Panc1 (cell line): ENCODE measurements around the gene GLTP. TPM values are rescaled to one million over a fixed set of nuclear protein-coding genes. Genes with fewer than 3 reads are reported as not detected.

Source experiments
- ATAC-seq: fragments of 200-7000 bp; cut with Tn5 transposase; 2 replicates; pipeline ENCODE4 v1.9.1; 2020; ENCODE audit warnings: mild to moderate bottlenecking, moderate library complexity
- BruUV-seq: library from RNA; stranded (reverse); fragments of 400-500 nt; replicated peaks from 2 replicates; lab custom pipeline; 2021; lab: Mats Ljungman, UMichigan
- CTCF ChIA-PET: fragments of 300-600 bp; sonication (Branson Sonifier 250); formaldehyde crosslinking; loops from one replicate; lab custom pipeline; 2022; ENCODE audit warnings: antibody characterized with exemption; lab: Charles Lee
- POLR2A ChIA-PET: fragments of 300-600 bp; sonication (Branson Sonifier 250); formaldehyde crosslinking; loops from one replicate; lab custom pipeline; 2022; ENCODE audit warnings: antibody characterized with exemption; lab: Charles Lee
- DNase-seq: peaks from one replicate; pipeline ENCODE4 v3.0.0-alpha.2; 2010; ENCODE audit warnings: low read depth, low spot score
- H3K27ac ChIP-seq: 2 replicates; pipeline ENCODE4 v1.5.1; 2011; ENCODE audit warnings: mild to moderate bottlenecking, low read length, inconsistent platforms
- H3K27me3 ChIP-seq: fragments of 200-500 bp; sonication (Bioruptor generic); 2 replicates; pipeline ENCODE4 v1.6.0; 2014; ENCODE audit warnings: low read length, inconsistent platforms; ENCODE audit not compliant: control insufficient read depth, insufficient read depth
- H3K36me3 ChIP-seq: fragments of 200-500 bp; sonication (Bioruptor generic); 2 replicates; pipeline ENCODE4 v1.5.1; 2014; ENCODE audit warnings: inconsistent platforms, mild to moderate bottlenecking, low read length, moderate library complexity; ENCODE audit not compliant: control insufficient read depth, insufficient read depth
- H3K4me1 ChIP-seq: 2 replicates; pipeline ENCODE4 v1.5.1; 2011; ENCODE audit warnings: inconsistent platforms, mild to moderate bottlenecking, low read length, moderate library complexity; ENCODE audit not compliant: control insufficient read depth, insufficient read depth
- H3K4me3 ChIP-seq, 2 experiments: 2 replicates each; pipeline ENCODE4 v1.5.1; 2011 to 2012; ENCODE audit warnings: low read depth in 2 of 2, low read length in 2 of 2, mild to moderate bottlenecking in 2 of 2, inconsistent platforms in 1 of 2, moderate library complexity in 1 of 2
- H3K9me3 ChIP-seq: fragments of 200-500 bp; sonication (Bioruptor generic); 2 replicates; pipeline ENCODE4 v1.5.1; 2014; ENCODE audit warnings: low read depth, mild to moderate bottlenecking, inconsistent platforms, low read length, moderate library complexity; ENCODE audit not compliant: control insufficient read depth, insufficient read depth
- CTCF ChIP-seq: fragments of 450-650 bp; IDR thresholded peaks from 2 replicates; pipeline ENCODE4 v1.5.1; 2017; ENCODE audit warnings: mild to moderate bottlenecking
- POLR2AphosphoS5 ChIP-seq: IDR thresholded peaks from 2 replicates; pipeline ENCODE4 v1.6.1; 2012; ENCODE audit warnings: mild to moderate bottlenecking, low read depth, low read length, moderate library complexity
- SIN3A ChIP-seq: IDR thresholded peaks from 2 replicates; pipeline ENCODE4 v1.6.1; 2012; ENCODE audit warnings: low read depth, mild to moderate bottlenecking, low read length, moderate library complexity, borderline replicate concordance; ENCODE audit not compliant: insufficient read depth
- TCF7L2 ChIP-seq: IDR thresholded peaks from 2 replicates; pipeline ENCODE4 v1.6.1; 2011; ENCODE audit warnings: mild to moderate bottlenecking, low read depth, low read length, inconsistent platforms
- in situ Hi-C: cut with HindIII; loops from 2 replicates; pipeline ENCODE4 v1.10.0; 2016; ENCODE audit warnings: low sequenced_read_pairs, low pct_unique_long_range_greater_than_20kb
- intact Hi-C: fragments of 100-400 bp; cut with micrococcal nuclease; formaldehyde crosslinking; loops from one replicate; pipeline ENCODE4 v1.10.0; 2022; ENCODE audit not compliant: unreplicated experiment
- total RNA-seq: library from RNA; stranded (reverse); gene quantifications from one replicate; pipeline ENCODE4 v1.2.1, GENCODE V29; 2021; ENCODE audit not compliant: unreplicated experiment
- TF ChIP-seq, protein P1 (sequence below), 2 experiments: IDR thresholded peaks; 2 replicates each; pipeline ENCODE4 v1.6.1; 2011 to 2012; ENCODE audit warnings: low read depth in 2 of 2, control low read depth in 1 of 2, low read length in 1 of 2, mild to moderate bottlenecking in 1 of 2, moderate library complexity in 1 of 2; ENCODE audit not compliant: insufficient read depth in 1 of 2

GLTP gene
- total RNA-seq, 1 experiment from 2014 or later = 24.8 TPM

- no peak for ATAC-seq
- ChIA-PET POLR2A (no interaction called here), CTCF (no interaction called here)
- in situ Hi-C loops (no loop called here), intact Hi-C loops (no loop called here)
- Histone ChIP-seq H3K27me3 (no peaks in the 10 kb centered on the region), H3K9me3 (no peaks in the 10 kb centered on the region), H3K4me3 (no peak overlapping the region), H3K4me1 (peaks cover 12% of the 10 kb centered on the region), H3K27ac (no peak overlapping the region), H3K36me3 (no peaks in the 10 kb centered on the region)
- TF ChIP-seq TCF7L2 = no peak
- TF ChIP-seq, protein P1, sequence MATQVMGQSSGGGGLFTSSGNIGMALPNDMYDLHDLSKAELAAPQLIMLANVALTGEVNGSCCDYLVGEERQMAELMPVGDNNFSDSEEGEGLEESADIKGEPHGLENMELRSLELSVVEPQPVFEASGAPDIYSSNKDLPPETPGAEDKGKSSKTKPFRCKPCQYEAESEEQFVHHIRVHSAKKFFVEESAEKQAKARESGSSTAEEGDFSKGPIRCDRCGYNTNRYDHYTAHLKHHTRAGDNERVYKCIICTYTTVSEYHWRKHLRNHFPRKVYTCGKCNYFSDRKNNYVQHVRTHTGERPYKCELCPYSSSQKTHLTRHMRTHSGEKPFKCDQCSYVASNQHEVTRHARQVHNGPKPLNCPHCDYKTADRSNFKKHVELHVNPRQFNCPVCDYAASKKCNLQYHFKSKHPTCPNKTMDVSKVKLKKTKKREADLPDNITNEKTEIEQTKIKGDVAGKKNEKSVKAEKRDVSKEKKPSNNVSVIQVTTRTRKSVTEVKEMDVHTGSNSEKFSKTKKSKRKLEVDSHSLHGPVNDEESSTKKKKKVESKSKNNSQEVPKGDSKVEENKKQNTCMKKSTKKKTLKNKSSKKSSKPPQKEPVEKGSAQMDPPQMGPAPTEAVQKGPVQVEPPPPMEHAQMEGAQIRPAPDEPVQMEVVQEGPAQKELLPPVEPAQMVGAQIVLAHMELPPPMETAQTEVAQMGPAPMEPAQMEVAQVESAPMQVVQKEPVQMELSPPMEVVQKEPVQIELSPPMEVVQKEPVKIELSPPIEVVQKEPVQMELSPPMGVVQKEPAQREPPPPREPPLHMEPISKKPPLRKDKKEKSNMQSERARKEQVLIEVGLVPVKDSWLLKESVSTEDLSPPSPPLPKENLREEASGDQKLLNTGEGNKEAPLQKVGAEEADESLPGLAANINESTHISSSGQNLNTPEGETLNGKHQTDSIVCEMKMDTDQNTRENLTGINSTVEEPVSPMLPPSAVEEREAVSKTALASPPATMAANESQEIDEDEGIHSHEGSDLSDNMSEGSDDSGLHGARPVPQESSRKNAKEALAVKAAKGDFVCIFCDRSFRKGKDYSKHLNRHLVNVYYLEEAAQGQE (IDR thresholded peaks at IDR 0.05; ENCODE audit: insufficient read depth in 1 of 2, low read depth in 2 of 2, low read length in 1 of 2) = no peak
- no peak for TF ChIP-seq POLR2AphosphoS5
- no peak for TF ChIP-seq SIN3A
- TF ChIP-seq CTCF = no peak
- no peak for DNase-seq
- no TSS peak for BruUV-seq
Measured at GRCh38 chr12:109821968-109822367, 58.4 kb downstream of the GLTP start.

GRCh38 chr12:109820816-109821381 lies 59.4 kb downstream of the GLTP start:
- POLR2A ChIA-PET = interaction anchor here (0.5 kb wide), 1 partner anchor 28 kb away, joined by 6 read pairs; no protein-coding TSS in a partner anchor
- ATAC-seq = no peak
- Histone ChIP-seq H3K36me3 (no peaks in the 10 kb centered on the region), H3K4me3 (no peak overlapping the region), H3K27me3 (no peaks in the 10 kb centered on the region), H3K27ac (no peak overlapping the region), H3K4me1 (peaks cover 12% of the 10 kb centered on the region), H3K9me3 (no peaks in the 10 kb centered on the region)
- CTCF ChIA-PET = no interaction called here
- intact Hi-C loops = no loop called here
- BruUV-seq = no TSS peak
- TF ChIP-seq POLR2AphosphoS5 = no peak
- no peak for DNase-seq
- in situ Hi-C loops = no loop called here

GRCh38 chr12:109818905-109819500 lies 61.3 kb downstream of the GLTP start:
- ChIA-PET CTCF (interaction anchor here (0.5 kb wide), 1 partner anchor 95 kb away, joined by 3 read pairs; no protein-coding TSS in a partner anchor), POLR2A (no interaction called here)
- ATAC-seq (peak; percentile 58), DNase-seq (no peak)
- no peak overlapping the region for H3K27ac ChIP-seq
- BruUV-seq = no TSS peak
- peaks cover 12% of the 10 kb centered on the region for H3K4me1 ChIP-seq
- intact Hi-C loops = no loop called here
- in situ Hi-C loops = no loop called here
- H3K9me3 ChIP-seq = no peaks in the 10 kb centered on the region
- no peaks in the 10 kb centered on the region for H3K36me3 ChIP-seq
- H3K4me3 ChIP-seq = no peak overlapping the region
- no peak for TF ChIP-seq SIN3A
- no peak for TF ChIP-seq POLR2AphosphoS5
- TF ChIP-seq, protein P1 (IDR thresholded peaks at IDR 0.05; ENCODE audit: insufficient read depth in 1 of 2, low read depth in 2 of 2, low read length in 1 of 2) = no peak
- TF ChIP-seq TCF7L2 = no peak
- no peak for TF ChIP-seq CTCF
- H3K27me3 ChIP-seq = no peaks in the 10 kb centered on the region
